Stimulated activated memory B cell treated with anti-CD40 and anti-IgM and Interleukin-4, amounts not matched to agents 10 μg/mL and 1 μg/mL and 100 μg/mL, for 72 hours (primary cell): Measurements from ENCODE around the gene SERPINA12.
"Not testable (repeated sequence)": the region's sequence is repeated elsewhere in the genome, so short reads cannot be mapped to it uniquely, and the experiment has no call there.

ENCODE experiments used
- ATAC-seq: fragments of 150-1000 bp; cut with Tn5 transposase; 2 replicates; pipeline ENCODE4 v1.10.0; 2021
- H3K27ac Mint-ChIP-seq: one replicate; pipeline ENCODE4 v1.8.0; 2022; ENCODE audit warnings: mild to moderate bottlenecking, mixed read lengths
- H3K27me3 Mint-ChIP-seq: one replicate; pipeline ENCODE4 v1.8.0; 2022; ENCODE audit warnings: mixed read lengths
- H3K36me3 Mint-ChIP-seq: one replicate; pipeline ENCODE4 v1.8.0; 2022; ENCODE audit warnings: mixed read lengths
- H3K4me1 Mint-ChIP-seq: one replicate; pipeline ENCODE4 v1.8.0; 2022; ENCODE audit warnings: mixed read lengths
- H3K4me3 Mint-ChIP-seq: one replicate; pipeline ENCODE4 v1.8.0; 2022; ENCODE audit warnings: mild to moderate bottlenecking, moderate library complexity, mixed read lengths
- H3K9me3 Mint-ChIP-seq: one replicate; pipeline ENCODE4 v1.8.0; 2022; ENCODE audit warnings: mixed read lengths

The SERPINA12 gene

GRCh38 chr14:94484481-94484880 lies 24.8 kb downstream of the SERPINA12 start:
- H3K9me3 Mint-ChIP-seq = peaks cover 2% of the 10 kb centered on the region
- peaks cover 13% of the 10 kb centered on the region for H3K4me1 Mint-ChIP-seq
- H3K27ac Mint-ChIP-seq = no peak overlapping the region
- peaks cover 51% of the 10 kb centered on the region for H3K27me3 Mint-ChIP-seq
- no peaks in the 10 kb centered on the region for H3K36me3 Mint-ChIP-seq
- no peak for ATAC-seq
- no peak overlapping the region for H3K4me3 Mint-ChIP-seq

GRCh38 chr14:94483729-94484275 lies 25.5 kb downstream of the SERPINA12 start:
- no peaks in the 10 kb centered on the region for H3K36me3 Mint-ChIP-seq
- no peak for ATAC-seq
- peaks cover 3% of the 10 kb centered on the region for H3K9me3 Mint-ChIP-seq
- H3K27me3 Mint-ChIP-seq = peaks cover 44% of the 10 kb centered on the region
- H3K4me3 Mint-ChIP-seq = no peak overlapping the region
- no peak overlapping the region for H3K27ac Mint-ChIP-seq
- peaks cover 13% of the 10 kb centered on the region for H3K4me1 Mint-ChIP-seq

- ATAC-seq = peak; percentile 31
- peaks cover 13% of the 10 kb centered on the region for H3K4me1 Mint-ChIP-seq
- H3K9me3 Mint-ChIP-seq = peaks cover 6% of the 10 kb centered on the region
- H3K27ac Mint-ChIP-seq = no peak overlapping the region
- no peak overlapping the region for H3K4me3 Mint-ChIP-seq
- peaks cover 41% of the 10 kb centered on the region for H3K27me3 Mint-ChIP-seq
- no peaks in the 10 kb centered on the region for H3K36me3 Mint-ChIP-seq
Measured at GRCh38 chr14:94483071-94483451, 26.2 kb downstream of the SERPINA12 start.

- Mint-ChIP-seq H3K27me3 (peaks cover 41% of the 10 kb centered on the region), H3K4me1 (peaks cover 13% of the 10 kb centered on the region)
- not testable (repeated sequence) for H3K27ac Mint-ChIP-seq, H3K9me3 Mint-ChIP-seq, H3K4me3 Mint-ChIP-seq, H3K36me3 Mint-ChIP-seq, ATAC-seq
Measured at GRCh38 chr14:94482132-94483070, 26.9 kb downstream of the SERPINA12 start.

- Mint-ChIP-seq H3K9me3 (peaks cover 10% of the 10 kb centered on the region), H3K27me3 (peaks cover 41% of the 10 kb centered on the region), H3K4me3 (no peak overlapping the region), H3K36me3 (no peaks in the 10 kb centered on the region), H3K4me1 (peaks cover 13% of the 10 kb centered on the region), H3K27ac (no peak overlapping the region)
- peak; percentile 36 for ATAC-seq
Measured at GRCh38 chr14:94481468-94482131, 27.7 kb downstream of the SERPINA12 start.

- peaks cover 10% of the 10 kb centered on the region for H3K9me3 Mint-ChIP-seq
- H3K4me3 Mint-ChIP-seq = no peak overlapping the region
- no peak for ATAC-seq
- peaks cover 35% of the 10 kb centered on the region for H3K27me3 Mint-ChIP-seq
- H3K4me1 Mint-ChIP-seq = peaks cover 13% of the 10 kb centered on the region
- H3K36me3 Mint-ChIP-seq = no peaks in the 10 kb centered on the region
- no peak overlapping the region for H3K27ac Mint-ChIP-seq
Measured at GRCh38 chr14:94480809-94481208, 28.5 kb downstream of the SERPINA12 start.

- ATAC-seq = no peak
- H3K36me3 Mint-ChIP-seq = no peaks in the 10 kb centered on the region
Measured at GRCh38 chr14:94478420-94478819, 30.8 kb downstream of the SERPINA12 start.

GRCh38 chr14:94476023-94476422 lies 33.2 kb downstream of the SERPINA12 start, which contains the start of gene SERPINA9:
Gene SERPINA9 (minus strand): TSS chr14:94476197. CDS start chr14:94469840, 6,357 bp downstream.
- no peak within 1 kb of the TSS for H3K27ac Mint-ChIP-seq
- no peaks in the 10 kb centered on the region for H3K36me3 Mint-ChIP-seq
- peaks cover 7% of the 10 kb centered on the region for H3K9me3 Mint-ChIP-seq
- no peaks in the 10 kb centered on the region for H3K4me1 Mint-ChIP-seq
- ATAC-seq = no peak
- peaks cover 14% of the 10 kb centered on the region for H3K27me3 Mint-ChIP-seq
- H3K4me3 Mint-ChIP-seq = no peak within 1 kb of the TSS

More at GRCh38 chr14:94478420-94478819, 30.8 kb downstream of the SERPINA12 start:
- Mint-ChIP-seq H3K4me3 (no peak overlapping the region), H3K9me3 (peaks cover 7% of the 10 kb centered on the region), H3K4me1 (peaks cover 8% of the 10 kb centered on the region), H3K27ac (no peak overlapping the region), H3K27me3 (peaks cover 12% of the 10 kb centered on the region)

- ATAC-seq = no peak
- H3K4me1 Mint-ChIP-seq = no peaks in the 10 kb centered on the region
- peaks cover 14% of the 10 kb centered on the region for H3K27me3 Mint-ChIP-seq
- peaks cover 7% of the 10 kb centered on the region for H3K9me3 Mint-ChIP-seq
- no peak overlapping the region for H3K4me3 Mint-ChIP-seq
- no peak overlapping the region for H3K27ac Mint-ChIP-seq
- H3K36me3 Mint-ChIP-seq = no peaks in the 10 kb centered on the region
Measured at GRCh38 chr14:94474581-94475031, 34.7 kb downstream of the SERPINA12 start.

GRCh38 chr14:94473666-94474410 lies 35.4 kb downstream of the SERPINA12 start:
- Mint-ChIP-seq H3K27me3 (peaks cover 14% of the 10 kb centered on the region), H3K4me3 (no peak overlapping the region), H3K9me3 (peaks cover 7% of the 10 kb centered on the region), H3K27ac (no peak overlapping the region), H3K36me3 (no peaks in the 10 kb centered on the region), H3K4me1 (no peaks in the 10 kb centered on the region)
- ATAC-seq = no peak

GRCh38 chr14:94472842-94473241 lies 36.4 kb downstream of the SERPINA12 start:
- no peak for ATAC-seq
- H3K4me1 Mint-ChIP-seq = no peaks in the 10 kb centered on the region

GRCh38 chr14:94471045-94471444 lies 38.2 kb downstream of the SERPINA12 start:
- Mint-ChIP-seq H3K4me1 (no peaks in the 10 kb centered on the region), H3K27me3 (peaks cover 14% of the 10 kb centered on the region), H3K4me3 (no peak overlapping the region), H3K9me3 (peaks cover 11% of the 10 kb centered on the region), H3K27ac (no peak overlapping the region), H3K36me3 (no peaks in the 10 kb centered on the region)
- ATAC-seq = no peak

More at GRCh38 chr14:94472842-94473241, 36.4 kb downstream of the SERPINA12 start:
- Mint-ChIP-seq H3K9me3 (peaks cover 7% of the 10 kb centered on the region), H3K27me3 (peaks cover 14% of the 10 kb centered on the region), H3K4me3 (no peak overlapping the region), H3K36me3 (no peaks in the 10 kb centered on the region), H3K27ac (no peak overlapping the region)

GRCh38 chr14:94470311-94470710 lies 39.0 kb downstream of the SERPINA12 start:
- peaks cover 13% of the 10 kb centered on the region for H3K9me3 Mint-ChIP-seq
- H3K4me1 Mint-ChIP-seq = no peaks in the 10 kb centered on the region
- H3K27me3 Mint-ChIP-seq = peaks cover 14% of the 10 kb centered on the region
- no peaks in the 10 kb centered on the region for H3K36me3 Mint-ChIP-seq
- H3K27ac Mint-ChIP-seq = no peak overlapping the region
- H3K4me3 Mint-ChIP-seq = no peak overlapping the region
- no peak for ATAC-seq

- Mint-ChIP-seq H3K4me3 (no peak overlapping the region), H3K4me1 (no peaks in the 10 kb centered on the region), H3K9me3 (peaks cover 13% of the 10 kb centered on the region), H3K27ac (no peak overlapping the region), H3K27me3 (peaks cover 14% of the 10 kb centered on the region), H3K36me3 (no peaks in the 10 kb centered on the region)
- ATAC-seq = no peak
Measured at GRCh38 chr14:94469261-94469660, 40.0 kb downstream of the SERPINA12 start.
